Neuron (in vitro differentiated cells): Measurements from ENCODE around the gene FBXO10.

ENCODE experiments used
- H2AFZ ChIP-seq: one replicate; pipeline ENCODE4 v1.6.1; 2013; ENCODE audit warnings: low read depth, mild to moderate bottlenecking, inconsistent platforms, low read length, moderate library complexity
- H3K27me3 ChIP-seq: one replicate; pipeline ENCODE4 v1.6.1; 2013; ENCODE audit warnings: low read length; ENCODE audit not compliant: insufficient read depth
- H3K36me3 ChIP-seq: one replicate; pipeline ENCODE4 v1.6.1; 2013; ENCODE audit warnings: low read length; ENCODE audit not compliant: insufficient read depth
- H3K4me1 ChIP-seq: one replicate; pipeline ENCODE4 v1.6.1; 2013; ENCODE audit warnings: low read length; ENCODE audit not compliant: insufficient read depth
- H3K4me3 ChIP-seq: 2 replicates; pipeline ENCODE4 v1.5.1; 2013; ENCODE audit warnings: mild to moderate bottlenecking, low read length, moderate library complexity
- H3K9me3 ChIP-seq: one replicate; pipeline ENCODE4 v1.6.1; 2013; ENCODE audit warnings: low read length

The FBXO10 gene

GRCh38 chr9:37559125-37559524 is 17.1 kb downstream of the FBXO10 start:
- H2AFZ ChIP-seq: no peak overlapping the region
- no peaks in the 10 kb centered on the region for H3K4me1 ChIP-seq
- no peaks in the 10 kb centered on the region for H3K27me3 ChIP-seq
- no peak overlapping the region for H3K4me3 ChIP-seq
- H3K9me3 ChIP-seq: peaks cover 10% of the 10 kb centered on the region
- peaks cover 4% of the 10 kb centered on the region for H3K36me3 ChIP-seq

GRCh38 chr9:37555786-37556185 is 20.4 kb downstream of the FBXO10 start:
- Histone ChIP-seq H3K4me1 (no peaks in the 10 kb centered on the region), H3K9me3 (peaks cover 4% of the 10 kb centered on the region), H3K4me3 (no peak overlapping the region), H3K27me3 (no peaks in the 10 kb centered on the region), H2AFZ (no peak overlapping the region), H3K36me3 (peaks cover 4% of the 10 kb centered on the region)

- Histone ChIP-seq H3K4me3 (no peak overlapping the region), H3K4me1 (no peaks in the 10 kb centered on the region), H3K27me3 (no peaks in the 10 kb centered on the region), H2AFZ (no peak overlapping the region), H3K9me3 (peaks cover 3% of the 10 kb centered on the region), H3K36me3 (peaks cover 2% of the 10 kb centered on the region)
These were observed 21.9 kb downstream of the FBXO10 start for GRCh38 chr9:37554318-37554717.

GRCh38 chr9:37551888-37552287 is 24.3 kb downstream of the FBXO10 start:
- H3K4me3 ChIP-seq: no peak overlapping the region
- H3K4me1 ChIP-seq: no peaks in the 10 kb centered on the region
- H3K27me3 ChIP-seq: no peaks in the 10 kb centered on the region
- H3K9me3 ChIP-seq: peaks cover 2% of the 10 kb centered on the region
- H2AFZ ChIP-seq: no peak overlapping the region
- H3K36me3 ChIP-seq: peaks cover 4% of the 10 kb centered on the region

- Histone ChIP-seq H3K36me3 (peaks cover 4% of the 10 kb centered on the region), H3K9me3 (no peaks in the 10 kb centered on the region), H3K4me1 (no peaks in the 10 kb centered on the region), H3K27me3 (no peaks in the 10 kb centered on the region), H3K4me3 (no peak overlapping the region), H2AFZ (no peak overlapping the region)
These were observed 24.7 kb downstream of the FBXO10 start for GRCh38 chr9:37551468-37551867.

GRCh38 chr9:37550781-37551180 is 25.4 kb downstream of the FBXO10 start:
- Histone ChIP-seq H3K36me3 (peaks cover 4% of the 10 kb centered on the region), H3K9me3 (no peaks in the 10 kb centered on the region), H3K4me1 (no peaks in the 10 kb centered on the region), H2AFZ (no peak overlapping the region), H3K4me3 (no peak overlapping the region), H3K27me3 (no peaks in the 10 kb centered on the region)

GRCh38 chr9:37549527-37549926 is 26.7 kb downstream of the FBXO10 start:
- H3K36me3 ChIP-seq: peaks cover 2% of the 10 kb centered on the region
- no peak overlapping the region for H2AFZ ChIP-seq
- no peak overlapping the region for H3K4me3 ChIP-seq
- H3K4me1 ChIP-seq: no peaks in the 10 kb centered on the region
- no peaks in the 10 kb centered on the region for H3K9me3 ChIP-seq
- H3K27me3 ChIP-seq: no peaks in the 10 kb centered on the region

- H3K4me1 ChIP-seq: no peaks in the 10 kb centered on the region
- no peaks in the 10 kb centered on the region for H3K27me3 ChIP-seq
- no peak overlapping the region for H2AFZ ChIP-seq
- H3K36me3 ChIP-seq: peaks cover 2% of the 10 kb centered on the region
- no peak overlapping the region for H3K4me3 ChIP-seq
- no peaks in the 10 kb centered on the region for H3K9me3 ChIP-seq
These were observed 28.8 kb downstream of the FBXO10 start for GRCh38 chr9:37547328-37547878.

GRCh38 chr9:37543468-37543867 is 32.7 kb downstream of the FBXO10 start:
- no peaks in the 10 kb centered on the region for H3K4me1 ChIP-seq
- H3K36me3 ChIP-seq: peaks cover 22% of the 10 kb centered on the region
- no peak overlapping the region for H2AFZ ChIP-seq
- H3K9me3 ChIP-seq: no peaks in the 10 kb centered on the region
- no peaks in the 10 kb centered on the region for H3K27me3 ChIP-seq
- H3K4me3 ChIP-seq: no peak overlapping the region

- peaks cover 26% of the 10 kb centered on the region for H3K36me3 ChIP-seq
- no peaks in the 10 kb centered on the region for H3K9me3 ChIP-seq
These were observed 33.3 kb downstream of the FBXO10 start for GRCh38 chr9:37542895-37543294.

GRCh38 chr9:37542488-37542887 is 33.7 kb downstream of the FBXO10 start:
- no peaks in the 10 kb centered on the region for H3K27me3 ChIP-seq
- H3K36me3 ChIP-seq: peaks cover 28% of the 10 kb centered on the region
- H3K9me3 ChIP-seq: no peaks in the 10 kb centered on the region
- H3K4me1 ChIP-seq: no peaks in the 10 kb centered on the region
- H3K4me3 ChIP-seq: no peak overlapping the region
- no peak overlapping the region for H2AFZ ChIP-seq

More at GRCh38 chr9:37542895-37543294, 33.3 kb downstream of the FBXO10 start:
- Histone ChIP-seq H3K27me3 (no peaks in the 10 kb centered on the region), H3K4me1 (no peaks in the 10 kb centered on the region), H3K4me3 (no peak overlapping the region), H2AFZ (no peak overlapping the region)

GRCh38 chr9:37541465-37541864 is 34.7 kb downstream of the FBXO10 start:
- no peaks in the 10 kb centered on the region for H3K27me3 ChIP-seq
- H3K4me1 ChIP-seq: no peaks in the 10 kb centered on the region
- no peak overlapping the region for H3K4me3 ChIP-seq
- H2AFZ ChIP-seq: no peak overlapping the region
- peaks cover 38% of the 10 kb centered on the region for H3K36me3 ChIP-seq
- H3K9me3 ChIP-seq: no peaks in the 10 kb centered on the region

GRCh38 chr9:37540634-37541033 is 35.5 kb downstream of the FBXO10 start:
- H3K9me3 ChIP-seq: no peaks in the 10 kb centered on the region
- no peak overlapping the region for H2AFZ ChIP-seq
- H3K27me3 ChIP-seq: no peaks in the 10 kb centered on the region

GRCh38 chr9:37539634-37540033 is 36.5 kb downstream of the FBXO10 start:
- Histone ChIP-seq H3K4me1 (no peaks in the 10 kb centered on the region), H3K9me3 (no peaks in the 10 kb centered on the region), H3K4me3 (no peak overlapping the region), H3K36me3 (peaks cover 48% of the 10 kb centered on the region), H2AFZ (no peak overlapping the region), H3K27me3 (no peaks in the 10 kb centered on the region)

More at GRCh38 chr9:37540634-37541033, 35.5 kb downstream of the FBXO10 start:
- Histone ChIP-seq H3K4me1 (no peaks in the 10 kb centered on the region), H3K36me3 (peaks cover 46% of the 10 kb centered on the region), H3K4me3 (no peak overlapping the region)
